ENCODE results near the gene KCNK1.
A peak's percentile ranks its signal among the peaks of the same experiment; 100 is the strongest.

KCNK1 gene

GRCh38 chr1:233655301-233655740 is 41.4 kb downstream of the KCNK1 start:
- peaks cover 35% of the 10 kb centered on the region for H3K4me1 ChIP-seq (ENCODE audit: control insufficient read depth, insufficient read depth, low read length)
- H3K27me3 ChIP-seq (ENCODE audit: control insufficient read depth, insufficient read depth, low read length): no peaks in the 10 kb centered on the region
- H3K4me3 ChIP-seq (ENCODE audit: low read depth, low read length): no peak overlapping the region
- H3K27ac ChIP-seq (ENCODE audit: low read depth, low read length): no peak overlapping the region
- H3K36me3 ChIP-seq (ENCODE audit: control insufficient read depth, insufficient read depth, low read length): peaks cover under 1% of the 10 kb centered on the region; the same call in 1 of the 2 replicates
- no peak overlapping the region for H3K9ac ChIP-seq (ENCODE audit: low read length)
- peaks cover under 1% of the 10 kb centered on the region; the same call in 1 of the 2 replicates for H3K9me3 ChIP-seq (ENCODE audit: control insufficient read depth, insufficient read depth, low read depth, low read length)

DNA sequence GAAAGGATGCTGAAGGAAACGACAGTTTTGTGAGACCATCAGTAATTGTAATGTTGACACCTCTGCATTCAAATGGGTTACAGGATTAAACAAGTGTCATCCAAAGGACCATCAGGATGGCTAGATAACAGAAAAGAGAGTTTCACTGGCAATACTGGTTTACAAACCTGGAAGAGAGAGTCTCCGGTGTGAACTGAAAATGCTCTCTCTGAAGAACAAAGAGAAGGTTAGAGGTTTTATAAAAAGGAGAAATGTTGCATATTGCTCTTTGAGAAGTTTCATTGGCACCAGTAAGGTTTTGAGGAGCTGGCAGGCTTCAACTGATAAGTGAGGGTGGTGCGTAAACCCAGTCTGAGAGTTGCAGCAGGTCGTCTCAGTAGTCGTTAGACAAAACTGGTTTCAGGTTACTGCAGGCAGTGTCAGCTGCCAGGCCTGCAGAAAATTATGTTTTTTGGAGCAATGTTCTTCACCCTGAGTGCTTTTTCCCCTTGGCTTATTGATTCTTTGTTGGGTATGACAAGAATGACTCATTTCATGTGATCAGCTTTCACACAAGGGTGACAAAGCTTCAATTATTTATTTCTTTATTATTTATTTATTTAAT is 42.2 kb downstream of the KCNK1 start:
- peaks cover 35% of the 10 kb centered on the region for H3K4me1 ChIP-seq (ENCODE audit: control insufficient read depth, insufficient read depth, low read length)
- H3K27ac ChIP-seq (ENCODE audit: low read depth, low read length): no peak overlapping the region
- H3K9ac ChIP-seq (ENCODE audit: low read length): no peak overlapping the region
- no peaks in the 10 kb centered on the region for H3K9me3 ChIP-seq (ENCODE audit: control insufficient read depth, insufficient read depth, low read depth, low read length)
- no peaks in the 10 kb centered on the region for H3K27me3 ChIP-seq (ENCODE audit: control insufficient read depth, insufficient read depth, low read length)
- no peak overlapping the region for H3K4me3 ChIP-seq (ENCODE audit: low read depth, low read length)
- H3K36me3 ChIP-seq (ENCODE audit: control insufficient read depth, insufficient read depth, low read length): peaks cover 4% of the 10 kb centered on the region; the same call in 1 of the 2 replicates

DNA sequence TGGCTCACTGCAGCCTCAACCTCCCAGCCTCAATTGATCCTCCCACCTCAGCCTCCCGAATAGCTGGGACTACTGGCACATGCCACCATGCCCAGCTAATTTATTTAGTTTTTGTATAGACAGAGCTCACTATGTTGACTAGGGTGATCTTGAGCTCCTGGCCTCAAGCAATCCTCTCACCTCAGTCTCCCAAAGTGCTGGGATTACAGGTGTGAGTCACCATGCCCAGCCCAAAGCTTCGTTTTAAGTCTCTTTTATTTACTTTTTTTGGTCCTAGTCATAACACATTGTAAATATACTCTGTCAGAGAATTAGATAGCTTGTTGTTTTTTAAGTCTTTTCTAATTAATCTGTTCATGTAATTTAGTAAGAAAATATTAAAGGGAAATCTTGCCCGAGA is 42.8 kb downstream of the KCNK1 start:
- H3K27ac ChIP-seq (ENCODE audit: low read depth, low read length): no peak overlapping the region
- no peak overlapping the region for H3K9ac ChIP-seq (ENCODE audit: low read length)
- H3K4me3 ChIP-seq (ENCODE audit: low read depth, low read length): no peak overlapping the region
- H3K27me3 ChIP-seq (ENCODE audit: control insufficient read depth, insufficient read depth, low read length): no peaks in the 10 kb centered on the region
- H3K4me1 ChIP-seq (ENCODE audit: control insufficient read depth, insufficient read depth, low read length): peaks cover 35% of the 10 kb centered on the region
- peaks cover 4% of the 10 kb centered on the region; the same call in 1 of the 2 replicates for H3K36me3 ChIP-seq (ENCODE audit: control insufficient read depth, insufficient read depth, low read length)
- H3K9me3 ChIP-seq (ENCODE audit: control insufficient read depth, insufficient read depth, low read depth, low read length): no peaks in the 10 kb centered on the region

- H3K27ac ChIP-seq (ENCODE audit: low read depth, low read length): no peak overlapping the region
- peaks cover 29% of the 10 kb centered on the region for H3K4me1 ChIP-seq (ENCODE audit: control insufficient read depth, insufficient read depth, low read length)
- H3K4me3 ChIP-seq (ENCODE audit: low read depth, low read length): no peak overlapping the region
- H3K9me3 ChIP-seq (ENCODE audit: control insufficient read depth, insufficient read depth, low read depth, low read length): no peaks in the 10 kb centered on the region
- peaks cover 9% of the 10 kb centered on the region; the same call in 1 of the 2 replicates for H3K36me3 ChIP-seq (ENCODE audit: control insufficient read depth, insufficient read depth, low read length)
- no peaks in the 10 kb centered on the region for H3K27me3 ChIP-seq (ENCODE audit: control insufficient read depth, insufficient read depth, low read length)
- no peak overlapping the region for H3K9ac ChIP-seq (ENCODE audit: low read length)
Measured at GRCh38 chr1:233657466-233657865, 43.6 kb downstream of the KCNK1 start.

GRCh38 chr1:233659495-233659894 is 45.6 kb downstream of the KCNK1 start:
- Histone ChIP-seq H3K27me3 (ENCODE audit: control insufficient read depth, insufficient read depth, low read length) (no peaks in the 10 kb centered on the region), H3K27ac (ENCODE audit: low read depth, low read length) (no peak overlapping the region), H3K9me3 (ENCODE audit: control insufficient read depth, insufficient read depth, low read depth, low read length) (no peaks in the 10 kb centered on the region), H3K36me3 (ENCODE audit: control insufficient read depth, insufficient read depth, low read length) (peaks cover 12% of the 10 kb centered on the region; the same call in 1 of the 2 replicates), H3K4me1 (ENCODE audit: control insufficient read depth, insufficient read depth, low read length) (peaks cover 17% of the 10 kb centered on the region), H3K9ac (ENCODE audit: low read length) (no peak overlapping the region), H3K4me3 (ENCODE audit: low read depth, low read length) (no peak overlapping the region)

GRCh38 chr1:233661376-233662159 is 47.7 kb downstream of the KCNK1 start:
- Histone ChIP-seq H3K9ac (ENCODE audit: low read length) (no peak overlapping the region), H3K4me1 (ENCODE audit: control insufficient read depth, insufficient read depth, low read length) (no peaks in the 10 kb centered on the region), H3K36me3 (ENCODE audit: control insufficient read depth, insufficient read depth, low read length) (peaks cover 21% of the 10 kb centered on the region), H3K9me3 (ENCODE audit: control insufficient read depth, insufficient read depth, low read depth, low read length) (no peaks in the 10 kb centered on the region), H3K27me3 (ENCODE audit: control insufficient read depth, insufficient read depth, low read length) (no peaks in the 10 kb centered on the region), H3K27ac (ENCODE audit: low read depth, low read length) (no peak overlapping the region), H3K4me3 (ENCODE audit: low read depth, low read length) (no peak overlapping the region)

DNA sequence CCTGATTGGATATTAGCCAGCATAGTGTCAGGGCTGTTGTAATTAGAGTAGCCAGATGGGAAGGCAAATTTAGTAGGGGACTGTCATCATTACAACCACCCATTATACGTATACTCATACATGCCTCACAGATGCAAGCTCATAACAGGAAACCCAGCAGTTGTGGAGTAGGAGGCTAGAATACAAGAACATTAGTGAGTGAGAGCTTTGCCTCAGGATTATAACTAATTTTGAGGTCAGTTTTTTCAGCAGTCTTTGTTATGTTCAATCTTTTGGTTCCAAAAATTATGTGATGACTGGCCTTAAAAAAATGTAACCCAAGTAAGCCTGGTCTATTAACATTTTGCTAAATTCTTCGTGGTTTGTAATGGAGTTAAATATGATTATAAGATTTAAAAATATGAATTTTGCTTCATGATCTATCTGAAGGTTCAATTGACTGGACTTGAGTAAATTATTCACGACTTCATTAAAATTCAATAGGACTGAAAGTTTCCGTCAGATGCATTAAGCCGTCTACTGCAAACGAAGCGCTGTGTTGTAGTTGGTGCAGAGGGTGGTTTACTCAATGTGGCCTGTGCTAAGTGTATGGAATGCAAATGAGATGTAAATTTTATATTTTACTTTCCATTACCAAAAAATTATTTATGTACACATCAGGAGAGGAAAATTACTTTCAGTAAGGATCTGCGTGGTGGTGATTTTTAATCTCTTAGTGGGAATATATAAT is 48.8 kb downstream of the KCNK1 start:
- H3K27ac ChIP-seq (ENCODE audit: low read depth, low read length): no peak overlapping the region
- no peak overlapping the region for H3K4me3 ChIP-seq (ENCODE audit: low read depth, low read length)
- no peaks in the 10 kb centered on the region for H3K4me1 ChIP-seq (ENCODE audit: control insufficient read depth, insufficient read depth, low read length)
- H3K9me3 ChIP-seq (ENCODE audit: control insufficient read depth, insufficient read depth, low read depth, low read length): no peaks in the 10 kb centered on the region
- peaks cover 27% of the 10 kb centered on the region for H3K36me3 ChIP-seq (ENCODE audit: control insufficient read depth, insufficient read depth, low read length)
- no peaks in the 10 kb centered on the region for H3K27me3 ChIP-seq (ENCODE audit: control insufficient read depth, insufficient read depth, low read length)
- H3K9ac ChIP-seq (ENCODE audit: low read length): no peak overlapping the region

DNA sequence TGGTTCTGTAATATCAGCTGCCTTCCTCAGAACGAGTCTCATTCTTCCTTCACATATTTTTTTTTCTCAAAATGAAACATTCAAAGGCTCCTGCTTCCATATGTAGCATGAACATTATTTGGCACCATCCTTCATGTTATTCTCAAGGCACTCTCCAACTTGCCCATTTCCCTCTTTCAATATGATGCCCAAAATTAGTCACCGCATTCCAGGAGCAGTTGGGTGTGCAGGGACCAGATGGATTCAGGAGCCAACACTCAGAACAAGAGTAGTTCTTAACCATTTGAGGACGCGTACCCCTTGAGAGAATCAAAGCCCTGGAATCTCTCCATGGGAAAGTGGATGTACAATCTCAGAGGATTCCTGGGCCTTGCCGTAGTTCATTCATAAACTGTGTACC is 50.3 kb downstream of the KCNK1 start:
- H3K4me1 ChIP-seq (ENCODE audit: control insufficient read depth, insufficient read depth, low read length): no peaks in the 10 kb centered on the region
- H3K27me3 ChIP-seq (ENCODE audit: control insufficient read depth, insufficient read depth, low read length): no peaks in the 10 kb centered on the region
- H3K27ac ChIP-seq (ENCODE audit: low read depth, low read length): peak overlapping the region; percentile 38; the same call in 1 of the 2 replicates
- no peak overlapping the region for H3K4me3 ChIP-seq (ENCODE audit: low read depth, low read length)
- no peaks in the 10 kb centered on the region for H3K9me3 ChIP-seq (ENCODE audit: control insufficient read depth, insufficient read depth, low read depth, low read length)
- no peak overlapping the region for H3K9ac ChIP-seq (ENCODE audit: low read length)
- H3K36me3 ChIP-seq (ENCODE audit: control insufficient read depth, insufficient read depth, low read length): peaks cover 32% of the 10 kb centered on the region

DNA sequence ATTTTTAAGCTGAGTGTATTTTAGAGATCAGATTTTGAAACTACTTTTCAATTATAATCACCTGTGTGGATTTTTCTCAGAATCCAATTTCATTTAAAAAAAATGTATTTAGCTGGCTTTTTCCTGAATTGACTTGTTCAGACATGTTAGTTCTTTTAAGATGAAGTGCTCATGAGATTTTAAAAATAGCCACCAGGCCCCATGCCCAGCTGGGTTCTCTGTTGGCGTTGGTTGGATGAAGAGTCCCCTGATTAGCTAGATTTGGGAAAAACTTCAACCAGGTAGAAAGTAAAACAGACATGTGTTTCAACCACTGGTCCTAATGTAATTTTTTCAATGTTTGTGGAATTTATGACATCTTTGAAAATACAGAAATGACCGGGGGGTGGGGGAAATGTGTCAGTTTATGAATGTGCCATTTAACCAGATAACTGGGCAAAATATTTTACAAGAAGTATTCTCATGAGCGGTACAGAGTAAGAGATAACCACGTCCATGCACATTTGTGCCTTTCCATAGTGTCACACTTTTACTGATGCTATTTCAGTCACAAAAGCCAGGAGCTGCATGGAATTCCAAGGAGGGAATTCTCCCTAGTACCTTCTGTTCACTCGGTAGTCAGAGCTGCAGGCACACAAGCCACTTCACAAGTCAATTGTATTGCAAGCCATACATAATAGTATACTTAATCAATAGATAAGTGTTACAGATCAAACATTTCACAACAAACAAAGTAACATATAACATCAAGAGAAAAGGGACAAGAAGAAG is 51.1 kb downstream of the KCNK1 start:
- Histone ChIP-seq H3K27ac (ENCODE audit: low read depth, low read length) (no peak overlapping the region), H3K27me3 (ENCODE audit: control insufficient read depth, insufficient read depth, low read length) (no peaks in the 10 kb centered on the region), H3K4me3 (ENCODE audit: low read depth, low read length) (no peak overlapping the region), H3K9me3 (ENCODE audit: control insufficient read depth, insufficient read depth, low read depth, low read length) (no peaks in the 10 kb centered on the region), H3K9ac (ENCODE audit: low read length) (no peak overlapping the region), H3K4me1 (ENCODE audit: control insufficient read depth, insufficient read depth, low read length) (no peaks in the 10 kb centered on the region), H3K36me3 (ENCODE audit: control insufficient read depth, insufficient read depth, low read length) (peaks cover 38% of the 10 kb centered on the region)

DNA sequence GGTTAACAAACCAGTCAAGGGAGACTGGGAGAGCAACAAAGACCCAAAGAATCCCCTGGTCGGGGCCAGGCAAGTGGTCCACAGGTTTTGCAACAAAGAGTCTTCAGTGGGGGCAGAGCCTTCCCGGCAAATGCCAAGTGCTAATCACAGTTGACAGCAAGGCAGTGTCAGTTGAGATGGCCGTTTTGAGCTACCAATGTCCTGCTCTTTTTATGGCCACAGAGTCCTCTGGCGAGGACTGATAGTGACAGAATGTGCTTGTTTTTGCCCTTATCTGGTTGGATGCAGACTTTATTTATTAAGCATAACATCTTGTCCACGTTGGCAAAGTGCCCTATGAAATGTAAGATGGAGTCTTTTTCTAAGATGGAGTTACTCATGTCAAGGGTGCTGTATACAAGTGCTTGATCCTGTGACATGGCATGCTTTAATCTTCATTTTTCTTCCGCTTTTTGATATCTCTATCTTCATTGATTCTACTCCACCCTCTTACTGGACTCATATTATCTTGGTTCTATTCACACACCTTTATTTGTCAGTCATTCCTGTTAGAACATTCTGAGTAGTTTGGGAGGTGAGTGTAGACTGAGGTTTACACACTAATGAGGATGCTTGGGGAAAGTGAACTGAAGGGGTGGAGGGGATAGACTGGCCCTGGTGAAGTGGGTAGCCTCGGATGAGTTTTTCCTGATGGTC is 51.8 kb downstream of the KCNK1 start:
- no peaks in the 10 kb centered on the region for H3K4me1 ChIP-seq (ENCODE audit: control insufficient read depth, insufficient read depth, low read length)
- H3K27me3 ChIP-seq (ENCODE audit: control insufficient read depth, insufficient read depth, low read length): no peaks in the 10 kb centered on the region
- no peak overlapping the region for H3K9ac ChIP-seq (ENCODE audit: low read length)
- H3K27ac ChIP-seq (ENCODE audit: low read depth, low read length): no peak overlapping the region
- H3K9me3 ChIP-seq (ENCODE audit: control insufficient read depth, insufficient read depth, low read depth, low read length): no peaks in the 10 kb centered on the region
- no peak overlapping the region for H3K4me3 ChIP-seq (ENCODE audit: low read depth, low read length)
- peaks cover 36% of the 10 kb centered on the region for H3K36me3 ChIP-seq (ENCODE audit: control insufficient read depth, insufficient read depth, low read length)

All from HUES6 (cell line).